GM08714 (cell line): ENCODE results near the gene EBNA1BP2.
"Not testable (repeated sequence)": the region's sequence is repeated elsewhere in the genome, so short reads cannot be mapped to it uniquely, and the experiment has no call there.

Experiments
- H3K4me3 ChIP-seq: fragments of 200-500 bp; sonication (Bioruptor generic); 2 replicates; pipeline ENCODE4 v1.5.1; 2014; ENCODE audit warnings: mild to moderate bottlenecking, low read length, inconsistent platforms
- ZNF274 ChIP-seq: IDR thresholded peaks from 2 replicates; pipeline ENCODE4 v1.6.1; 2012; ENCODE audit warnings: mild to moderate bottlenecking, low read depth, low read length

EBNA1BP2 gene

GRCh38 chr1:43171876-43172526, at the start of gene EBNA1BP2, which contains the start of gene CFAP57:
EBNA1BP2 (minus strand) TSS chr1:43172290; CDS start chr1:43172118, 172 bp downstream.
CFAP57 (plus strand) TSS chr1:43172330; CDS start chr1:43172754, 424 bp downstream.
- peak within 1 kb of the TSS; percentile 73 for H3K4me3 ChIP-seq
- no peak for TF ChIP-seq ZNF274

- H3K4me3 ChIP-seq, result no peak overlapping the region; the same call in 1 of the 2 replicates
- no peak for TF ChIP-seq ZNF274
Measured at GRCh38 chr1:43221797-43222196, 49.7 kb upstream of the EBNA1BP2 start.

- no peak overlapping the region; the same call in 1 of the 2 replicates for H3K4me3 ChIP-seq
- TF ChIP-seq ZNF274, result no peak
Measured at GRCh38 chr1:43220905-43221778, 49.1 kb upstream of the EBNA1BP2 start.

- no peak for TF ChIP-seq ZNF274
- H3K4me3 ChIP-seq, result no peak overlapping the region
Measured at GRCh38 chr1:43217747-43218146, 45.7 kb upstream of the EBNA1BP2 start.

- H3K4me3 ChIP-seq, result no peak overlapping the region
- no peak for TF ChIP-seq ZNF274
Measured at GRCh38 chr1:43214501-43215444, 42.7 kb upstream of the EBNA1BP2 start.

- H3K4me3 ChIP-seq, result not testable (repeated sequence)
Measured at GRCh38 chr1:43208277-43208676, 36.2 kb upstream of the EBNA1BP2 start.

- no peak overlapping the region for H3K4me3 ChIP-seq
- TF ChIP-seq ZNF274, result no peak
Measured at GRCh38 chr1:43207229-43207853, 35.3 kb upstream of the EBNA1BP2 start.

- no peak for TF ChIP-seq ZNF274
- H3K4me3 ChIP-seq, result no peak overlapping the region
Measured at GRCh38 chr1:43206600-43207228, 34.6 kb upstream of the EBNA1BP2 start.

- no peak overlapping the region for H3K4me3 ChIP-seq
- no peak for TF ChIP-seq ZNF274
Measured at GRCh38 chr1:43205671-43206070, 33.6 kb upstream of the EBNA1BP2 start.

GRCh38 chr1:43204394-43204793, 32.3 kb upstream of the EBNA1BP2 start:
- TF ChIP-seq ZNF274, result no peak
- H3K4me3 ChIP-seq, result no peak overlapping the region

GRCh38 chr1:43203859-43204258, 31.8 kb upstream of the EBNA1BP2 start:
- no peak for TF ChIP-seq ZNF274
- H3K4me3 ChIP-seq, result no peak overlapping the region

- peak overlapping the region; percentile 34 for H3K4me3 ChIP-seq
- no peak for TF ChIP-seq ZNF274
Measured at GRCh38 chr1:43199093-43199726, 27.1 kb upstream of the EBNA1BP2 start.
